Fibroblast of pulmonary artery (primary cell): ENCODE data around the gene LDLRAD1.
"Not testable (repeated sequence)": the region's sequence is repeated elsewhere in the genome, so short reads cannot be mapped to it uniquely, and the experiment has no call there.

Experiments
- DNase-seq: peaks from one replicate; pipeline ENCODE4 v3.0.0-alpha.2; 2010; ENCODE audit warnings: low read depth
- H3K4me3 ChIP-seq: replicated peaks from 2 replicates; pipeline ENCODE4 v1.5.1; 2011; ENCODE audit warnings: low read depth, mild to moderate bottlenecking, control low read depth, low read length, moderate library complexity
- TF ChIP-seq, protein P1 (sequence below): IDR thresholded peaks from 2 replicates; pipeline ENCODE4 v1.5.1; 2011; ENCODE audit warnings: mild to moderate bottlenecking, control low read depth, low read length, inconsistent platforms; ENCODE audit errors: missing control alignments

Gene LDLRAD1

DNA sequence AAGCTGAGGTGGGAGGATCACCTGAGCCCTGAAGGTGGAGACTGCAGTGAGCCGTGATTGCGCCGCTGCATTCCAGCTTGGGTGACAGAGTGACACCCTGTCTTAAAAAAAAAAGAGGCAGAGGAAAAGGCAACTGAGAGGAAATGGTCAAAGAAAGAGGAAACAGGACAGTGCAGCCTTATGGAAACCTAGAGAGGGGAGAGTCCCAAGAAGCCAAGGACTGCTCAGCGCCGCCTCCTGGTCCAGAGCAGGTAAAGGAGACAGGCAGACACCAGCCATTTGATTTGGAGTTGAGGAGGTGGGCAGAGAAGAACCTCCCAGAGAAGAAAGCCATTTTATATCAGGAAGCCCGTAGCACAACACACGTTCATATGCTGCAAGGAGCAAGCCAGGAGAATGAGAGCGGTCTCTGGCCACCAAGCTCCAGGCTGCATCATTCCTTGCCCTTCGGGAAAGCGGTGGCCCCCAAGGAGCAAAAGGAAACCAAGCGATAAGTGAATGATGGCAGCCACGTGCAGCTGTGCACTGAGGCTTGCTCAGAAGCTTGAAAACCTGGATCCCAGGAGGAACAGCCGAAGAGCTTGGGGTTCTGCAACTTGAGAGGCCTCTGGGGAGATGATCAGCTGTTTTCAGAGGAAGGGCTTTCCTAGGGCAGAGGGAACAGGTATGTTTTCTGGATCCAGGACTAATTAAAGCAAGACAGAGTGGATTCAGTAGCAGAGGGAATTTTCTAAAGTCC is 38.1 kb downstream of the LDLRAD1 start:
- TF ChIP-seq, protein P1, sequence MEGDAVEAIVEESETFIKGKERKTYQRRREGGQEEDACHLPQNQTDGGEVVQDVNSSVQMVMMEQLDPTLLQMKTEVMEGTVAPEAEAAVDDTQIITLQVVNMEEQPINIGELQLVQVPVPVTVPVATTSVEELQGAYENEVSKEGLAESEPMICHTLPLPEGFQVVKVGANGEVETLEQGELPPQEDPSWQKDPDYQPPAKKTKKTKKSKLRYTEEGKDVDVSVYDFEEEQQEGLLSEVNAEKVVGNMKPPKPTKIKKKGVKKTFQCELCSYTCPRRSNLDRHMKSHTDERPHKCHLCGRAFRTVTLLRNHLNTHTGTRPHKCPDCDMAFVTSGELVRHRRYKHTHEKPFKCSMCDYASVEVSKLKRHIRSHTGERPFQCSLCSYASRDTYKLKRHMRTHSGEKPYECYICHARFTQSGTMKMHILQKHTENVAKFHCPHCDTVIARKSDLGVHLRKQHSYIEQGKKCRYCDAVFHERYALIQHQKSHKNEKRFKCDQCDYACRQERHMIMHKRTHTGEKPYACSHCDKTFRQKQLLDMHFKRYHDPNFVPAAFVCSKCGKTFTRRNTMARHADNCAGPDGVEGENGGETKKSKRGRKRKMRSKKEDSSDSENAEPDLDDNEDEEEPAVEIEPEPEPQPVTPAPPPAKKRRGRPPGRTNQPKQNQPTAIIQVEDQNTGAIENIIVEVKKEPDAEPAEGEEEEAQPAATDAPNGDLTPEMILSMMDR, result no peak
- DNase-seq, result no peak
- no peak overlapping the region for H3K4me3 ChIP-seq

DNA sequence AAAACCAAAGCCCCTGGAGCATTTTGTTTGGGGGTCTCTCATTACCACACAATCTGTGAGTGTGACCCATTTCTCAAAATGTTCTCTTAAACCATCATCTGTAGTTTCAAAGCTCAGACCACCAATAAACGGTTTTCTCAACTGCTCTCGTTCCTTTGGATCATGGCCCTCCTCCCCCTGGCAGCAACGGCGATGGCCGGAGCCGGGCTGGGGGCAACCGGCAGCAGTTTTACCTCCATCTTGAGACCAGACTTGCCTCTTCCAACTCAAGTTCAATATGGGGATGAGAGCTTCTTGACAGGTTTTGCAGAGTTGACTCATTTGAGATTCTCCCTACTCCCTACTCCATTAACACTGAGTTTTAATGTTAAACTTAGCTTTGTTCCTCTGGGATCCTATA is 42.1 kb downstream of the LDLRAD1 start:
- DNase-seq, result no peak

DNA sequence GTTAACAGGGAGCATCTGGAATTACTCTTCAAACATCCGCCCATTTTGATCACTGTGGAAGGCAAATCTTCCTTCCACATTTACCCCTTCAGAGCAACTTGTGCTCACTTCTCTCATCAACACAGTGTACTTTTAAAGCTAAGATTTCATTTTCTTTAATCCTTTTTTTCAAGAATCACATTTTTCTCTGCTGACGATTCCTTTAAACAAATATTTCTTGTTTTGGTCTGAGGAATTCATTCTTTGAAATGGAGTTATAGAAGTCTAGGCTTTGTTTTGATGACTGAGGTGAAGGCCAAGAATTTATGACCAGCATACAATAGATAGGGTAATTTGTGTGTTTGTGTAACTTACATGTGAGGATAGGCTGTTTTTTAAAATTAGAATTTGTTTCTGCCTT is 46.3 kb downstream of the LDLRAD1 start:
- H3K4me3 ChIP-seq, result no peak overlapping the region
- TF ChIP-seq, protein P1, result no peak
- DNase-seq, result no peak

More for the DNA sequence above, 42.1 kb downstream of the LDLRAD1 start:
- H3K4me3 ChIP-seq, result no peak overlapping the region
- TF ChIP-seq, protein P1, result no peak

DNA sequence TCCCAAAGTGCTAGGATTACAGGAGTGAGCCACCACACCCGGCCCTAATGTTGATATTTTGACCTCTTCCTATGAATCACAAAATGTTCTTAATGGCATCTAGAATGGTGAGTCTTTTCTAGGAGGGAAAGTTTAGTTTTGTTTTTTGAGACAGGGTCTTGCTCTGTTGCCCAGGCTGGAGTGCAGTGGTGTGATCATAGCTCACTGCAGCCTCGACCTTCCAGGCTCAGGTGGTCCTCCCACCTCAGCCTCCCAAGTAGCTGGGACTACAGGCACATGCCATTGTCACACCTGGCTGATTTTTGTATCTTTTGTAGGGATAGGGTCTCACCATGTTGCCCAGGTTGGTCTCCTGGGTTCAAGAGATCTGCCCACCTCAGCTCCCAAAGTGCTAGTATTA is 48.7 kb downstream of the LDLRAD1 start:
- not testable (repeated sequence) for DNase-seq, H3K4me3 ChIP-seq

DNA sequence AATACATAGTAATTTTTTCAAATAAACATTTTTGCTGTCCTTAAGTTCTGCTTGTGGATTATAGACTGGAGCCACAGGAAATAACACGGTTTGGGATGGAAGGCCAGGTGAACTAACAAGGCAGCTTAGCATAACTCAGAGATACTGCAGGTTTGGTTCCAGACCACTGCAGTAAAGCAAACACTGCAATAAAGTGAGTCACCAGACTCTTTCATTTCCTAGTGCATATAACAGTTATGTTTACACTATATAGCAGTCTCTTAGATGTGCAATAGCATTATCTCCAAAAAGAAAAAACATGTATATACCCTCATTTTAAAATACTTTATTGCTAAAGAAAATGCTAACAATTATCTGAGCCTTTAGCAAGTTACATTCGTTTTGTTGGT is 49.9 kb downstream of the LDLRAD1 start:
- TF ChIP-seq, protein P1, result no peak
- no peak for DNase-seq
- no peak overlapping the region for H3K4me3 ChIP-seq

DNA sequence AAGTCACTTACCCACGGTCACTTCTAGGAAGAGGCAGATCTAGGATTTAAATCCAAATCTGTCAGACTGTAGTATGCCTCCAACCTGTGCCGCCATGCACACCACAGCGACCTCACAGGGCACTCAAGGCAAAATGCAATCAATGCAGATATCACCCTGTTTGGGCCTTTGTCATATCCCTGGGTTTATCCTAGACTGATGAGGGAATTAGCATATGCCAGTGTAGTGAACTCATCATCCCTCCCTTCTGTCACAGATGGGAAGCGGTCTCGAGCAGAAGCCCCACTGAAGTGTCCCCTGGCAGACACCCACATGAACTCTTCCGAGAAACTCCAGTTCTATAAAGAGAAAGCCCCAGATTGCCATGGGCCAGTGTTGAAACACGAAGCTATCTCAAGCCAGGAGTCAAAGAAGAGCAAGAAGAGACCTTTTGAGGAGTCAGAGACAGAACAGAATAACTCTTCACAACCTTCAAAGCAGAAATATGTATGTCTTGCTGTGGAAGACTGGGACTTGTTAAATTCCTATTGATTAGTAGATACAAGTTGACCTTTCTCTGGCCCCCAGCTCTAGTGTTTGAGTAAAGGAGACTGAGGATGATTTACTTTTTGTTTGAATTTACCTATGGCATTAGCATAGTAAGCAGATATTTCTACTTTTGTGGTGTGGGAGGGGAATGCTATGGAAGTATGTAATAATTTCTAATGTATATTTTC is 50.4 kb downstream of the LDLRAD1 start:
- no peak for DNase-seq
- TF ChIP-seq, protein P1, result no peak
- no peak overlapping the region for H3K4me3 ChIP-seq

DNA sequence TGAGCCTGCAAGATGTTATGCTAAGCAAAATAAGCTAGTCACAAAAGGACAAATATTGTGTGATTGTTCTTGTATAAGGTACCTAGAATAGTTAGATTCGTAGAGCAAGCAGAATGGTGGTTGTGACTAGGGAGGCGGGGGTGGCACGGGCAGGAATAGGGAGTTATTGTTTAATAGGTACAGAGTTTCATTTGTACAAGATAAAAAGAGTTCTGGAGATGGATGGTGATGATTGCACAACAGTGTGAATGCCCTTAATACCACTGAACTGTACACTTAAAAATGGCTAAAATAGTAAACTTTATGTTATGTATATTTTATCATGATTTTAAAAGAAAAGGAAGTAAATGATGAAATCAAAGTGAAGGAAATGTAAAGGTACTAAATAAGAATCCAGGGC is 51.2 kb downstream of the LDLRAD1 start:
- TF ChIP-seq, protein P1, result no peak
- DNase-seq, result no peak
- no peak overlapping the region for H3K4me3 ChIP-seq
